ENCODE data around the gene CHN2. TPM values are rescaled to one million over a fixed set of nuclear protein-coding genes. Genes with fewer than 3 reads are reported as not detected.
A peak's percentile ranks its signal among the peaks of the same experiment; 100 is the strongest.

The CHN2 gene
- polyA plus RNA-seq, 2 of the 4 experiments (the other 2 are of a cell fraction): 0.06 TPM; not detected in 1

DNA sequence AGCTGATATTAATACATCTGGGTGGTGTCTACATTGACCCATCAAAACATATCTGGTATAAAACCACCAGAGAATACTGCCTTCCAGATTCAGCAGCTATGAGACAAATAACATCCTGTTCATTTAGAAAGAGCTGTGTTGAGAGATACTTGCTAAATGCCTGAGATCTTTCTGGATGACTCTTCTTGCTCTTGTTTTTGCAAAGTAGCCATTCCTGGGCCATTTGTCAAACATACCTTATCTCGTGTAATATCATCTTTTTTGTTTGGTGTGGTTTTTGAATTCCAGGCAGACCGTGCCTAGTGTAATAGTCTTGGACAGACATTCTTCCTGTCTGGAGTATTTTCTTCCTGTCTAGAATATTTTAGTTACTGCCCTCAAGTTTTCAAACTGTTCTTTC is 294.4 kb downstream of the CHN2 start:
- CTCF ChIA-PET: interaction anchor here (0.9 kb wide), 1 partner anchor 80 kb away, joined by 4 read pairs; no protein-coding TSS in a partner anchor

DNA sequence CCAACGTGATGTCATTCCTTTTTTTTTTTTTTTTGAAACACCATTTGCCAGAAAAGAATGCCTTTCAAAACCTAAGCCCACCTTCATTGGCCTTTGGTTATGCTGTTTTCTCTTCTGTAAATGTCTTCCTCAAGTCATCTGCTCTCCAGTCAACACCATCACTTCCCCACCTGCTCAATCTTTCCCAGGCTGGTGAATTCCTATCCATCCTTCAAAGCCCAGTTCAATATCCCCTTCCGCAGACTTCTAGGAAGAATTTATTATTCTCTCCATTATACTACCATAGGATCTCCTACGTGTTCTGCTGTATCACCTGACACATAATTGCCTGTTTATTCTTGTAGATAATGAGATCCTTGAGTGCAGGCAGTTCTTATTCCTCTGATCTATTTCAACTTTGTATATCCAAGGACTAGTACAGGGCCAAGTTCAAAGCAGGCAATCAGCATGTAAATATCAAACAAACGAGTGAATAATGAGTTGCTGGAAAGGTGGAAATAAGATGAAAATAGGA is 295.6 kb downstream of the CHN2 start:
- 70% methylated on average over 4 of the region's 4 CpGs for WGBS (ENCODE audit: missing lambda C conversion rate)
- FAIRE-seq (no peak), DNase-seq (ENCODE audit: low read depth in 1 of 2, low spot score in 1 of 2) (no peak), ATAC-seq (no peak)
- TF ChIP-seq MAFK (IDR thresholded peaks at IDR 0.05; ENCODE audit: partially characterized antibody): no peak
- TF ChIP-seq ZSCAN20 (CRISPR knock-in tag; IDR thresholded peaks at IDR 0.05): no peak
- TF ChIP-seq, protein P1, sequence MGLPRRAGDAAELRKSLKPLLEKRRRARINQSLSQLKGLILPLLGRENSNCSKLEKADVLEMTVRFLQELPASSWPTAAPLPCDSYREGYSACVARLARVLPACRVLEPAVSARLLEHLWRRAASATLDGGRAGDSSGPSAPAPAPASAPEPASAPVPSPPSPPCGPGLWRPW (IDR thresholded peaks at IDR 0.05): no peak
- TF ChIP-seq, protein P2, sequence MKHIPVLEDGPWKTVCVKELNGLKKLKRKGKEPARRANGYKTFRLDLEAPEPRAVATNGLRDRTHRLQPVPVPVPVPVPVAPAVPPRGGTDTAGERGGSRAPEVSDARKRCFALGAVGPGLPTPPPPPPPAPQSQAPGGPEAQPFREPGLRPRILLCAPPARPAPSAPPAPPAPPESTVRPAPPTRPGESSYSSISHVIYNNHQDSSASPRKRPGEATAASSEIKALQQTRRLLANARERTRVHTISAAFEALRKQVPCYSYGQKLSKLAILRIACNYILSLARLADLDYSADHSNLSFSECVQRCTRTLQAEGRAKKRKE (CRISPR knock-in tag; IDR thresholded peaks at IDR 0.05; ENCODE audit: low read depth): no peak
- TF ChIP-seq GATA3 (IDR thresholded peaks at IDR 0.05; ENCODE audit: borderline replicate concordance): no peak
- no peak for TF ChIP-seq MAZ (IDR thresholded peaks at IDR 0.05; ENCODE audit: borderline replicate concordance, low read depth, low read length)
- no peak for TF ChIP-seq RCOR1 (IDR thresholded peaks at IDR 0.05; ENCODE audit: low read depth, low read length)
- no peak for TF ChIP-seq SREBF2 (IDR thresholded peaks at IDR 0.05)
- no peak for TF ChIP-seq CBX2 (IDR thresholded peaks at IDR 0.05; ENCODE audit: borderline replicate concordance, low read depth)
- TF ChIP-seq HOXA7 (CRISPR knock-in tag; IDR thresholded peaks at IDR 0.05): no peak
- no peak for TF ChIP-seq CEBPB (IDR thresholded peaks at IDR 0.05)
- TF ChIP-seq RNF2 (IDR thresholded peaks at IDR 0.05; ENCODE audit: borderline replicate concordance, low read depth): no peak
- no peak for TF ChIP-seq NFE2L2 (conservative IDR thresholded peaks at IDR 0.05; ENCODE audit: low read length)
- TF ChIP-seq, protein P3, sequence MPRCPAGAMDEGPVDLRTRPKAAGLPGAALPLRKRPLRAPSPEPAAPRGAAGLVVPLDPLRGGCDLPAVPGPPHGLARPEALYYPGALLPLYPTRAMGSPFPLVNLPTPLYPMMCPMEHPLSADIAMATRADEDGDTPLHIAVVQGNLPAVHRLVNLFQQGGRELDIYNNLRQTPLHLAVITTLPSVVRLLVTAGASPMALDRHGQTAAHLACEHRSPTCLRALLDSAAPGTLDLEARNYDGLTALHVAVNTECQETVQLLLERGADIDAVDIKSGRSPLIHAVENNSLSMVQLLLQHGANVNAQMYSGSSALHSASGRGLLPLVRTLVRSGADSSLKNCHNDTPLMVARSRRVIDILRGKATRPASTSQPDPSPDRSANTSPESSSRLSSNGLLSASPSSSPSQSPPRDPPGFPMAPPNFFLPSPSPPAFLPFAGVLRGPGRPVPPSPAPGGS (IDR thresholded peaks at IDR 0.05): no peak
- no peak for TF ChIP-seq PHF8 (IDR thresholded peaks at IDR 0.05; ENCODE audit: borderline replicate concordance, low read depth)
- no peak for TF ChIP-seq EHF (CRISPR knock-in tag; IDR thresholded peaks at IDR 0.05)
- CTCF ChIA-PET: no interaction called here
- POLR2A ChIA-PET: no interaction called here
- Histone ChIP-seq H3K27ac (no peak overlapping the region), H3K4me3 (no peak overlapping the region), H3K4me2 (no peak overlapping the region), H3K4me1 (peaks cover 38% of the 10 kb centered on the region), H3K9me3 (no peaks in the 10 kb centered on the region)

More for the DNA sequence above, 294.4 kb downstream of the CHN2 start:
- POLR2A ChIA-PET: no interaction called here
- FAIRE-seq (no peak), DNase-seq (ENCODE audit: low read depth in 1 of 2, low spot score in 1 of 2) (peak in 1 of 2 experiments; percentile 18), ATAC-seq (no peak; a peak in 3 of 6 replicates)
- WGBS (ENCODE audit: missing lambda C conversion rate): 6% methylated on average over 2 of the region's 2 CpGs
- Histone ChIP-seq H3K4me3 (no peak overlapping the region), H3K4me2 (0 out of 3 replicates have a peak overlapping the region, but pooled peaks have one; percentile 0), H3K27ac (peak overlapping the region in 1 of 2 experiments; percentile 51; a peak in 2 of 6 replicates), H3K4me1 (peaks cover 30% of the 10 kb centered on the region), H3K9me3 (no peaks in the 10 kb centered on the region)
- TF ChIP-seq, protein P4, sequence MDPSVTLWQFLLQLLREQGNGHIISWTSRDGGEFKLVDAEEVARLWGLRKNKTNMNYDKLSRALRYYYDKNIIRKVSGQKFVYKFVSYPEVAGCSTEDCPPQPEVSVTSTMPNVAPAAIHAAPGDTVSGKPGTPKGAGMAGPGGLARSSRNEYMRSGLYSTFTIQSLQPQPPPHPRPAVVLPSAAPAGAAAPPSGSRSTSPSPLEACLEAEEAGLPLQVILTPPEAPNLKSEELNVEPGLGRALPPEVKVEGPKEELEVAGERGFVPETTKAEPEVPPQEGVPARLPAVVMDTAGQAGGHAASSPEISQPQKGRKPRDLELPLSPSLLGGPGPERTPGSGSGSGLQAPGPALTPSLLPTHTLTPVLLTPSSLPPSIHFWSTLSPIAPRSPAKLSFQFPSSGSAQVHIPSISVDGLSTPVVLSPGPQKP (IDR thresholded peaks at IDR 0.05; ENCODE audit: low read depth, low read length): no peak
- TF ChIP-seq GATA3 (IDR thresholded peaks at IDR 0.05; ENCODE audit: borderline replicate concordance) (peak; percentile 54; the same call in 1 of the 2 replicates), ZNF302 (CRISPR knock-in tag; IDR thresholded peaks at IDR 0.05) (no peak), EHMT2 (IDR thresholded peaks at IDR 0.05; ENCODE audit: low read depth) (no peak), FOSL2 (IDR thresholded peaks at IDR 0.05) (no peak), FOSL2 (CRISPR knock-in tag; IDR thresholded peaks at IDR 0.05) (peak; percentile 7; the same call in 1 of the 2 replicates), SMC3 (IDR thresholded peaks at IDR 0.05) (no peak)

Data from A549 (cell line).